GM03348 (cell line): ENCODE data around the gene PHACTR1.
"Not testable (repeated sequence)": the region's sequence is repeated elsewhere in the genome, so short reads cannot be mapped to it uniquely, and the experiment has no call there.

Source experiments
- DNase-seq: peaks from one replicate; pipeline ENCODE4 v3.0.0; 2012; ENCODE audit warnings: low spot score

Gene PHACTR1

GRCh38 chr6:13315896-13316295, 599.3 kb downstream of the PHACTR1 start:
- no peak for DNase-seq

DNA sequence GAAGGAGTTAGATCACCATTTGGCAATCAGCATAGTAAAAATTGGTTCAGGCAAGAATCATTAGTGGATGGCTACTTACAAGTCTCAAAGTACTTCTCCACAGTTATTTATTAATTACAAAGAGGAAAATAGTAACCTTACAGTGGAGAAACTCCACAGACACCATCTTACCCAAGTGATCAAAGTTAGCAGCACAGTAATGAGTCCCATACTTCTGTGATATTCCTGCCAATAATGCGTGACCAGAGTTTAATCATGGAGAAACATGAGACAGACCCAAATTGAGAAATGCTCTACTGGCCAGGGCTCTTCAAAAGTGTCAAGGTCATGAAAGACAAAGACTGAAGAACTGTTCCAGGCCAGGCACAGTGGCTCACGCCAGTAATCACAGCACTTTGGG, 602.3 kb downstream of the PHACTR1 start:
- no peak for DNase-seq

- no peak for DNase-seq
Measured at GRCh38 chr6:13319891-13320564, 603.5 kb downstream of the PHACTR1 start.

DNA sequence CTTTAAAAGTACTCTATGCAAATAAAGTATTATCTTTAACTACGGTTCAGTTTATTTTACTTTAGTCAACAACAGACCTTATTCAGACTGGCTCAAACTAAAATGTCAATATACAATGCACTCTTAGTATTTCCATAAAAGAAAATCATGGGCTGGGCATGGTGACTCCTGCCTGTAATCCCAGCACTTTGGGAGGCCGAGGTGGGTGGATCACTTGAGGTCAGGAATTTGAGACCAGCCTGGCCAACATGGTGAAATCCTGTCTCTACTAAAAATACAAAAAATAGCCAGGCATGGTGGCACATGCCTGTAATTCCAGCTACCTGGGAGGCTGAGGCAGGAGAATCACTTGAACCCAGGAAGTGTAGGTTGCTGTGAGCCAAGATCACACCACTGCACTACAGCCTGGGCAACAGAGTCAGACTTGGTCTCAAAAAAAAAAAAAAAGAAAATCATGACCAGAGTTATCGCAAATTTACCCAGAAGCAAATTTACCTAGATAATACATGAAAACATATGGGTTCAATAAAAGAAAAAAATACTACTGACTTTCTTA, 609.5 kb downstream of the PHACTR1 start:
- DNase-seq, result not testable (repeated sequence)

- peak; percentile 13 for DNase-seq
Measured at GRCh38 chr6:13327691-13328075, 611.1 kb downstream of the PHACTR1 start.

GRCh38 chr6:13328076-13328874, 611.7 kb downstream of the PHACTR1 start, which contains the start of gene TBC1D7:
Gene TBC1D7, minus strand, starts transcription at chr6:13328537. Its CDS starts 1,639 bp downstream, at chr6:13326898.
- DNase-seq, result peak; percentile 98

- no peak for DNase-seq
Measured at GRCh38 chr6:13328875-13329183, 612.3 kb downstream of the PHACTR1 start.

GRCh38 chr6:13331516-13332348, 615.2 kb downstream of the PHACTR1 start:
- DNase-seq, result peak; percentile 36

DNA sequence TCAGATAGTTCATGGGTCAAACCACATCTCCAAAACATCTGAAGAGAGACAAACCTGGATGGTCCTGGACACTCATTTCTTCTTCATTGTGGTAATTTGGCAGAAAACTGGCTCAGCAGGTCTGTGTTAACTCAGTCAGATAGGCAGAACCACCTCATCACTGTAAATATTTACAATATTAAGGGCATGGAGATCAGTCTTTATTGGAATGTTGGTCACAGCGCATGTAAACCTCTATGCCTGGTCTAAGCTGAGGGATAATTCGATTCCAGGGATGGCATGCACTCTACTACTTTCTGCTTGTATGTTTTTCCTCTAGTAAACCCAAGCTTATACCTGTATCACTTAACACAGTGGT, 615.8 kb downstream of the PHACTR1 start:
- no peak for DNase-seq

GRCh38 chr6:13334953-13335352, 618.4 kb downstream of the PHACTR1 start:
- DNase-seq, result no peak

DNA sequence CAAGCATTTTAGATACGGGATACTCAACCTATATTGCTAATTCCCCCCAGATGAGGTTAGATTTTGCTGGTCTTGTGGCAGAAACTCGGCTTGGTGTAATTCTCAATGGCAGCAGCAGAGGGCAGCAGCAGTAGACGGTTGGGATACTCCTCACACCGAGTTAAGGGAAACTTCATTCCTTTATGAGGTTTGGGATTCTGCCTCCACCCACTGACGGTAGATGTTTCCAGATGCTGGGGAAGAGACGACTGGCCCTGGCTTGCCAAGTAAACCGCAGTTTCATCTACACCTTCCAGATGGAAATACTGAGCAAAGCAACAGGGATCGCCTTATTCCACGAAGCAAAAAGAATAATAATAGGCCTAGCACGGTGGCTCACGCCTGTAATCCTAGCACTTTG, 620.0 kb downstream of the PHACTR1 start:
- peak; percentile 94 for DNase-seq

DNA sequence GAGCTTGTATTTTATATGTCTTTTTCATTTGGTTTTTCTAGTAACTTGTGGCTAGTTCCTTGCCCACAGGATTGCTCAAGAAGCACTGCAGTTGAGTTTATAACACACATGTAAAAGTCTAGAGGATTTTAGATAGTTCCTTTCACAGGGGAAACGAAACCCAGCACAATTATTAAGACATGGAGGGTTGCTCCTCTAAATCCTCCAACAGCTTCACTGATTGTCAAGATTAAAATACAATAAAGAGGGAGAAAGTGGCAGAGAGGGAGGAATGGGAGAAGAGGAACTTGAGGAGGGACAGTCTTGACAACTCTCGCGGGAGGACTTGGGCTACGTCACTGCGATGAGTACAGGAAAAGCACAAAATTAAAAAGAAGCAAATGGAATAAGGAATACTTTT, 621.5 kb downstream of the PHACTR1 start:
- peak; percentile 22 for DNase-seq
